Measurements from ENCODE around the gene ADRA2A. TPM values are rescaled to one million over a fixed set of nuclear protein-coding genes. Genes with fewer than 3 reads are reported as not detected.

Gene ADRA2A
- total RNA-seq, 1 donor from 2014 or later: 0.07 TPM

- peaks cover 2% of the 10 kb centered on the region for H3K36me3 Mint-ChIP-seq (ENCODE audit: low read depth)
- no peak overlapping the region for H3K27ac Mint-ChIP-seq (ENCODE audit: unreplicated experiment)
- TF ChIP-seq CTCF (IDR thresholded peaks at IDR 0.05): no peak
- DNase-seq (ENCODE audit: low spot score): no peak
- H3K4me3 Mint-ChIP-seq (ENCODE audit: unreplicated experiment): no peak overlapping the region
- no peaks in the 10 kb centered on the region for H3K4me1 Mint-ChIP-seq (ENCODE audit: low read depth)
- peaks cover 12% of the 10 kb centered on the region for H3K9me3 Mint-ChIP-seq (ENCODE audit: low read depth)
- peaks cover 23% of the 10 kb centered on the region for H3K27me3 Mint-ChIP-seq (ENCODE audit: low read depth)
Measured at GRCh38 chr10:111129363-111129762, 52.5 kb downstream of the ADRA2A start.

GRCh38 chr10:111130471-111130870 is 53.6 kb downstream of the ADRA2A start:
- peaks cover 32% of the 10 kb centered on the region for H3K27me3 Mint-ChIP-seq (ENCODE audit: low read depth)
- TF ChIP-seq CTCF (IDR thresholded peaks at IDR 0.05): no peak
- H3K36me3 Mint-ChIP-seq (ENCODE audit: low read depth): peaks cover 3% of the 10 kb centered on the region
- no peak overlapping the region for H3K27ac Mint-ChIP-seq (ENCODE audit: unreplicated experiment)
- no peak overlapping the region for H3K4me3 Mint-ChIP-seq (ENCODE audit: unreplicated experiment)
- H3K4me1 Mint-ChIP-seq (ENCODE audit: low read depth): no peaks in the 10 kb centered on the region
- no peak for DNase-seq (ENCODE audit: low spot score)
- peaks cover 14% of the 10 kb centered on the region for H3K9me3 Mint-ChIP-seq (ENCODE audit: low read depth)

Other genes with a start within 250 kb of the ADRA2A start
- gene PDCD4, start 205.1 kb upstream of the ADRA2A start, total RNA-seq: 73.7 to 100 TPM (median 80.3 TPM) in 3 replicates
- 22.2 to 26.4 TPM (median 25.0 TPM) in 3 replicates for gene BBIP1, start 157.8 kb upstream of the ADRA2A start, total RNA-seq
- 64.4 to 73.3 TPM (median 65.9 TPM) in 3 replicates for gene SHOC2, start 157.4 kb upstream of the ADRA2A start, total RNA-seq